ENCODE measurements around the gene PSMD5.

Gene PSMD5

GRCh38 chr9:120774719-120775118 lies 68.0 kb downstream of the PSMD5 start:
- Histone ChIP-seq H3K27ac (ENCODE audit: poor library complexity, severe bottlenecking) (no peak overlapping the region), H3K4me1 (ENCODE audit: insufficient read depth, poor library complexity, severe bottlenecking) (peaks cover 29% of the 10 kb centered on the region), H3K9me3 (ENCODE audit: severe bottlenecking) (no peaks in the 10 kb centered on the region), H3K36me3 (ENCODE audit: low read depth) (peaks cover 82% of the 10 kb centered on the region), H3K27me3 (ENCODE audit: insufficient read depth, poor library complexity, severe bottlenecking) (no peaks in the 10 kb centered on the region), H3K4me3 (ENCODE audit: severe bottlenecking) (no peak overlapping the region)
- no peak for ATAC-seq (ENCODE audit: low read depth)
- no peak for TF ChIP-seq CTCF (IDR thresholded peaks at IDR 0.05; ENCODE audit: poor library complexity, severe bottlenecking)
- no peak for DNase-seq (ENCODE audit: low spot score)

GRCh38 chr9:120773256-120773655 lies 69.5 kb downstream of the PSMD5 start:
- Histone ChIP-seq H3K4me3 (ENCODE audit: severe bottlenecking) (no peak overlapping the region), H3K4me1 (ENCODE audit: insufficient read depth, poor library complexity, severe bottlenecking) (peaks cover 16% of the 10 kb centered on the region), H3K9me3 (ENCODE audit: severe bottlenecking) (no peaks in the 10 kb centered on the region), H3K27ac (ENCODE audit: poor library complexity, severe bottlenecking) (no peak overlapping the region), H3K36me3 (ENCODE audit: low read depth) (peaks cover 83% of the 10 kb centered on the region), H3K27me3 (ENCODE audit: insufficient read depth, poor library complexity, severe bottlenecking) (no peaks in the 10 kb centered on the region)
- DNase-seq (ENCODE audit: low spot score) (no peak), ATAC-seq (ENCODE audit: low read depth) (no peak)
- TF ChIP-seq CTCF (IDR thresholded peaks at IDR 0.05; ENCODE audit: poor library complexity, severe bottlenecking): no peak

- Histone ChIP-seq H3K27me3 (ENCODE audit: insufficient read depth, poor library complexity, severe bottlenecking) (no peaks in the 10 kb centered on the region), H3K36me3 (ENCODE audit: low read depth) (peaks cover 84% of the 10 kb centered on the region), H3K27ac (ENCODE audit: poor library complexity, severe bottlenecking) (no peak overlapping the region), H3K4me3 (ENCODE audit: severe bottlenecking) (no peak overlapping the region), H3K9me3 (ENCODE audit: severe bottlenecking) (no peaks in the 10 kb centered on the region), H3K4me1 (ENCODE audit: insufficient read depth, poor library complexity, severe bottlenecking) (peaks cover 20% of the 10 kb centered on the region)
- ATAC-seq (ENCODE audit: low read depth): no peak
- TF ChIP-seq CTCF (IDR thresholded peaks at IDR 0.05; ENCODE audit: poor library complexity, severe bottlenecking): no peak
- DNase-seq (ENCODE audit: low spot score): no peak
Observed at GRCh38 chr9:120770931-120771330, 71.8 kb downstream of the PSMD5 start.

- H3K36me3 ChIP-seq (ENCODE audit: low read depth): peaks cover 82% of the 10 kb centered on the region
- H3K27ac ChIP-seq (ENCODE audit: poor library complexity, severe bottlenecking): peak overlapping the region; percentile 29
- no peak overlapping the region for H3K4me3 ChIP-seq (ENCODE audit: severe bottlenecking)
- no peaks in the 10 kb centered on the region for H3K27me3 ChIP-seq (ENCODE audit: insufficient read depth, poor library complexity, severe bottlenecking)
- no peak for TF ChIP-seq CTCF (IDR thresholded peaks at IDR 0.05; ENCODE audit: poor library complexity, severe bottlenecking)
- 0 out of 3 replicates have a peak, but pooled peaks have one; percentile 21 for ATAC-seq (ENCODE audit: low read depth)
- H3K4me1 ChIP-seq (ENCODE audit: insufficient read depth, poor library complexity, severe bottlenecking): peaks cover 13% of the 10 kb centered on the region
- H3K9me3 ChIP-seq (ENCODE audit: severe bottlenecking): no peaks in the 10 kb centered on the region
- no peak for DNase-seq (ENCODE audit: low spot score)
Observed at GRCh38 chr9:120768886-120769285, 73.8 kb downstream of the PSMD5 start.

GRCh38 chr9:120768247-120768646 lies 74.5 kb downstream of the PSMD5 start:
- DNase-seq (ENCODE audit: low spot score): no peak
- H3K4me1 ChIP-seq (ENCODE audit: insufficient read depth, poor library complexity, severe bottlenecking): peaks cover 13% of the 10 kb centered on the region
- no peaks in the 10 kb centered on the region for H3K27me3 ChIP-seq (ENCODE audit: insufficient read depth, poor library complexity, severe bottlenecking)
- H3K27ac ChIP-seq (ENCODE audit: poor library complexity, severe bottlenecking): peak overlapping the region; percentile 29
- ATAC-seq (ENCODE audit: low read depth): no peak
- no peak for TF ChIP-seq CTCF (IDR thresholded peaks at IDR 0.05; ENCODE audit: poor library complexity, severe bottlenecking)
- H3K9me3 ChIP-seq (ENCODE audit: severe bottlenecking): no peaks in the 10 kb centered on the region
- H3K36me3 ChIP-seq (ENCODE audit: low read depth): peaks cover 84% of the 10 kb centered on the region
- H3K4me3 ChIP-seq (ENCODE audit: severe bottlenecking): no peak overlapping the region

Data from RWPE2 (cell line).